OCI-LY3 (cell line): ENCODE measurements around the gene NUP62.

Experiments
- H2AFZ ChIP-seq: fragments of 200-600, 300-600 bp; shearing (Covaris generic); 2 replicates; pipeline ENCODE4 v1.6.0; 2014; ENCODE audit warnings: antibody characterized with exemption, low read depth, low read length
- H3K27ac ChIP-seq: fragments of 200-600, 300-600 bp; sonication (generic); 2 replicates; pipeline ENCODE4 v1.5.1; 2014; ENCODE audit warnings: mild to moderate bottlenecking, low read length, moderate library complexity, mixed read lengths
- H3K27me3 ChIP-seq: fragments of 200-600, 300-600 bp; sonication (generic); 2 replicates; pipeline ENCODE4 v1.6.1; 2014; ENCODE audit warnings: low read depth, low read length, mixed read lengths
- H3K36me3 ChIP-seq: fragments of 200-600, 300-600 bp; sonication (generic); replicated peaks from 2 replicates; pipeline ENCODE3; 2014; ENCODE audit warnings: low read depth, low read length, mixed read lengths
- H3K4me1 ChIP-seq: fragments of 300-600, 200-600 bp; sonication (generic); 2 replicates; pipeline ENCODE4 v1.6.1; 2014; ENCODE audit warnings: low read length, mixed read lengths
- H3K4me2 ChIP-seq: fragments of 200-600, 300-600 bp; sonication (generic); 2 replicates; pipeline ENCODE4 v1.6.1; 2014; ENCODE audit warnings: low read length, mixed read lengths
- H3K4me3 ChIP-seq: fragments of 300-600, 200-600 bp; sonication (generic); 2 replicates; pipeline ENCODE4 v1.5.1; 2014; ENCODE audit warnings: antibody characterized with exemption, mild to moderate bottlenecking, low read length, moderate library complexity
- H3K79me2 ChIP-seq: fragments of 300-600, 200-600 bp; shearing (Covaris generic); 2 replicates; pipeline ENCODE4 v1.6.1; 2014; ENCODE audit warnings: mild to moderate bottlenecking, low read length, mixed read lengths
- H3K9ac ChIP-seq: fragments of 300-600, 200-600 bp; shearing (Covaris generic); 2 replicates; pipeline ENCODE4 v1.6.0; 2014; ENCODE audit warnings: mild to moderate bottlenecking, low read length, moderate library complexity
- H3K9me3 ChIP-seq: fragments of 200-600, 300-600 bp; shearing (Covaris generic); 2 replicates; pipeline ENCODE4 v1.6.1; 2014; ENCODE audit warnings: low read length, mixed read lengths; ENCODE audit not compliant: insufficient read depth
- H4K20me1 ChIP-seq: fragments of 200-600, 300-600 bp; sonication (generic); 2 replicates; pipeline ENCODE4 v1.6.1; 2016; ENCODE audit warnings: low read length, mixed read lengths; ENCODE audit not compliant: insufficient read depth
- CTCF ChIP-seq: fragments of 200-600, 300-600 bp; sonication (generic); IDR thresholded peaks from 2 replicates; pipeline ENCODE4 v1.5.1; 2014; ENCODE audit warnings: antibody characterized with exemption, low read length, low read depth
- EZH2phosphoT487 ChIP-seq: fragments of 200-600 bp; shearing (Covaris generic); IDR thresholded peaks from 2 replicates; pipeline ENCODE4 v1.6.1; 2018; ENCODE audit warnings: antibody characterized with exemption, mixed run types, low read depth

Gene NUP62

GRCh38 chr19:49920624-49921363 lies 8.5 kb downstream of the NUP62 start:
- Histone ChIP-seq H3K4me3 (peak overlapping the region; percentile 74), H3K4me2 (peak overlapping the region; percentile 95), H3K36me3 (peaks cover 23% of the 10 kb centered on the region), H2AFZ (no peak overlapping the region), H3K9me3 (no peaks in the 10 kb centered on the region), H4K20me1 (no peaks in the 10 kb centered on the region), H3K4me1 (peaks cover 91% of the 10 kb centered on the region), H3K9ac (peak overlapping the region; percentile 93), H3K79me2 (peaks cover 80% of the 10 kb centered on the region), H3K27me3 (no peaks in the 10 kb centered on the region), H3K27ac (peak overlapping the region; percentile 94)
- TF ChIP-seq EZH2phosphoT487 (no peak), CTCF (no peak)

DNA sequence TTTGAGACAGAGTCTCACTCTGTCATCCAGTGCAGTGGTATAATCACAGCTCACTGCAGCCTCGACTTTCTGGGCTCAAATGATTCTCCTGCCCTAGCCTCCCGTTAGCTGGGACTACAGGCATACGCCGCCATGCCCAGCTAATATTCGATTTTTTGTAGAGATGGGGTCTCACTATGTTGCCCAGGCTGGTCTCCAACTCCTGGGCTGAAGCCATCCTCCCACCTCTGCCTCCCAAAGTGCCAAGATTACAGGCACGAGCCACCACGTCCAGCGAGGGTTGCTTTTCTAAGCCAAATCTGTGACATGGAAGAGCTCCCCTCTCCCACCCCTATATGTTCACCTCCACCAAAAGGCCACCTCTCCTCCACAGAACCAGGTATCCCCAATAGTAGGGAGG lies 11.2 kb downstream of the NUP62 start:
- Histone ChIP-seq H3K4me2 (0 out of 2 replicates have a peak overlapping the region, but pooled peaks have one; percentile 85), H4K20me1 (no peaks in the 10 kb centered on the region), H3K36me3 (peaks cover 42% of the 10 kb centered on the region)

DNA sequence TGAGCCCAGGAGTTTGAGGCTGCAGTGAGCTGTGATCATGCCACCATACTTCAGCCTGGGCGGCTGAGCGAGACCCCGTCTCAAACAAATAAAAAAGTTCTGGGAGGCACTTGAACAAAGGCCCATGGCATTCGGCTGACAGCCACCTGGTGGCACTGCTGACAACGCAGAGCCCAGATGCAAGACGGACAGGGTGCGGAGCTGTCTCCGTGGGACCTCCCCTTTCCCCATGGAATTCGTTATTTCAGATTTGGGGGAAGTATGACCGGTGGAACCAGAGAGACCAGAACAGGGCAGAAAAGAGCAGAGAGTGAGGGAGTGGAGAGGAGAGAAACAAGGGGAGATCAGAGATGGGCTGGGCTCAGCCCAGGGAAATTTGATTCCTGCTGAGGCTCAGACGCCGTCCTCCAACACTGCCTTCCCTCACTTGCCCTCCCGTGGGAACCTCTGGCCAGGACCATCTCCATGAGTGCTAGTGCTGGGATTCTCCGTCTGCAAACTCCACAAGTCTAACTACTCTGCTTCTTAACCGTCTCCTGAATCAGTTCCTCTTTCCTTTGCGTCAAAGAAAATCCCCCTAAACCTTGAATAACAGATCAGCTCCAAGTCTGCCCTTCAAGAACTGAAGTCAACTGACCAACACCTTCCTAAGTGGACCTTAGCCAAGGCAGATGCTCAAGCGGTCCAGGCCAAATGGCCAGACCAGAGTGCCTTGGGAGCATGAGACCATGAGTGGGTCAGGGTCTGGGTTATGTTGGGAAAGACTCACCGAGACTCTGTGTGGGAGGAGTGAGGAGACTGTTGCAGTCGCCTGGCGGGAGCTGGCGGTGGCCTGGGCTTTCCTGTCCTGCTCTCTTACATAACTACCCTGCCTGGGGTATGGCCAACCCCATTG lies 12.2 kb downstream of the NUP62 start:
- Histone ChIP-seq H3K79me2 (peaks cover 86% of the 10 kb centered on the region), H2AFZ (no peak overlapping the region), H3K36me3 (peaks cover 47% of the 10 kb centered on the region), H3K4me3 (peak overlapping the region; percentile 71), H3K27me3 (no peaks in the 10 kb centered on the region), H3K9me3 (no peaks in the 10 kb centered on the region), H4K20me1 (no peaks in the 10 kb centered on the region), H3K4me1 (peaks cover 78% of the 10 kb centered on the region), H3K9ac (peak overlapping the region; percentile 83), H3K27ac (peak overlapping the region; percentile 87), H3K4me2 (peak overlapping the region; percentile 85)
- peak; percentile 94 for TF ChIP-seq CTCF
- no peak for TF ChIP-seq EZH2phosphoT487

More for the DNA sequence above, 11.2 kb downstream of the NUP62 start:
- no peak for TF ChIP-seq EZH2phosphoT487
- TF ChIP-seq CTCF, result no peak
- peaks cover 78% of the 10 kb centered on the region for H3K4me1 ChIP-seq
- no peak overlapping the region for H3K4me3 ChIP-seq
- no peaks in the 10 kb centered on the region for H3K9me3 ChIP-seq
- H3K79me2 ChIP-seq, result peaks cover 87% of the 10 kb centered on the region
- H3K27me3 ChIP-seq, result no peaks in the 10 kb centered on the region
- H2AFZ ChIP-seq, result no peak overlapping the region
- peak overlapping the region; percentile 87 for H3K27ac ChIP-seq
- H3K9ac ChIP-seq, result no peak overlapping the region

- no peak overlapping the region for H3K4me2 ChIP-seq
- H3K79me2 ChIP-seq, result peaks cover 78% of the 10 kb centered on the region
- H2AFZ ChIP-seq, result no peak overlapping the region
- peaks cover 49% of the 10 kb centered on the region for H3K36me3 ChIP-seq
- H3K27ac ChIP-seq, result no peak overlapping the region
- no peaks in the 10 kb centered on the region for H3K9me3 ChIP-seq
- TF ChIP-seq EZH2phosphoT487, result no peak
- TF ChIP-seq CTCF, result 0 out of 2 replicates have a peak, but pooled peaks have one; percentile 5
- no peak overlapping the region for H3K9ac ChIP-seq
- no peaks in the 10 kb centered on the region for H4K20me1 ChIP-seq
- H3K4me3 ChIP-seq, result no peak overlapping the region
- H3K4me1 ChIP-seq, result peaks cover 78% of the 10 kb centered on the region
- no peaks in the 10 kb centered on the region for H3K27me3 ChIP-seq
Measured at GRCh38 chr19:49915271-49915670, 14.0 kb downstream of the NUP62 start.
